Neutrophil (primary cell): ENCODE measurements around the gene FAM72D.
A peak's percentile ranks its signal among the peaks of the same experiment; 100 is the strongest.
"Not testable (repeated sequence)": the region's sequence is repeated elsewhere in the genome, so short reads cannot be mapped to it uniquely, and the experiment has no call there.

Experiments
- H3K27ac ChIP-seq: fragments of 200-600 bp; sonication (generic); 2 replicates; pipeline ENCODE4 v1.5.1; 2016; ENCODE audit warnings: mild to moderate bottlenecking, moderate library complexity
- H3K27me3 ChIP-seq: fragments of 200-600 bp; sonication (generic); 2 replicates; pipeline ENCODE4 v1.6.0; 2016; ENCODE audit warnings: mild to moderate bottlenecking
- H3K36me3 ChIP-seq: fragments of 200-600 bp; sonication (generic); 2 replicates; pipeline ENCODE4 v1.5.1; 2017
- H3K4me1 ChIP-seq, 2 experiments: fragments of 200-600 bp in 1 of 2; sonication (generic) in 1 of 2; 1 replicate in 1 of 2; 2 replicates in 1 of 2; pipeline versions ENCODE4 v1.5.1 to v1.6.1; 2013 to 2016; ENCODE audit warnings: low read depth in 1 of 2, low read length in 1 of 2, mild to moderate bottlenecking in 1 of 2, moderate library complexity in 1 of 2; ENCODE audit not compliant: control insufficient read depth in 1 of 2, insufficient read depth in 1 of 2
- H3K4me3 ChIP-seq, 2 experiments: fragments of 200-600 bp in 1 of 2; sonication (generic) in 1 of 2; 1 replicate in 1 of 2; 2 replicates in 1 of 2; pipeline ENCODE4 v1.5.1; 2013 to 2016; ENCODE audit warnings: low read depth in 1 of 2, low read length in 1 of 2, mild to moderate bottlenecking in 1 of 2, moderate library complexity in 1 of 2
- H3K9me3 ChIP-seq: fragments of 200-600 bp; sonication (generic); 2 replicates; pipeline ENCODE4 v1.5.1; 2016

The FAM72D gene

DNA sequence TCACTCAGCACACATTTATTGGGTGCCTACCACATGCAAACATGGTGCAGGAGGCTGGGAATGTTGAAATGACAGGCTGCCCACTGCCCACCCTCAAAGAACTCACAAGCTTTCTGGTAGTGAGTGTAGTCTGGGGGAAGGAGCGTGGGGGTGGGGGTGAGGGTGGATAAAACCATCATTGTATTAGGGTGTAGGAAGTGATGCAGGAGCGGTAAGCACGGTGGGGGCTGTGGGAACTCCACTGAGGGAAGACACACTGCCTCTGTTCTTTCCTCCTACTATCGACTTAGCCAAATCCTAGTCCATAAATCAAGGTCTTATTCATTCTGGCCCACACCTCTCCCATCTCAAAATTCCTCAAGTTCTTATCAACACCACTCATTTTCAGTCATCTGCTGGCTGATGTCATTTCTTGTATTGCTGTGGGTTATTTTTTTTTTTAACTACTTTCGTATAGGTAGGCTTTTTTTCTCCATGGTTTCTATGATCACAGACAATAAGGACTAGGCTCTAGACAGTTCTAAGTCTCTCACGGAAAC is 21.7 kb upstream of the FAM72D start:
- H3K4me1 ChIP-seq, H3K36me3 ChIP-seq, H3K27ac ChIP-seq, H3K4me3 ChIP-seq, H3K27me3 ChIP-seq, H3K9me3 ChIP-seq: not testable (repeated sequence)

DNA sequence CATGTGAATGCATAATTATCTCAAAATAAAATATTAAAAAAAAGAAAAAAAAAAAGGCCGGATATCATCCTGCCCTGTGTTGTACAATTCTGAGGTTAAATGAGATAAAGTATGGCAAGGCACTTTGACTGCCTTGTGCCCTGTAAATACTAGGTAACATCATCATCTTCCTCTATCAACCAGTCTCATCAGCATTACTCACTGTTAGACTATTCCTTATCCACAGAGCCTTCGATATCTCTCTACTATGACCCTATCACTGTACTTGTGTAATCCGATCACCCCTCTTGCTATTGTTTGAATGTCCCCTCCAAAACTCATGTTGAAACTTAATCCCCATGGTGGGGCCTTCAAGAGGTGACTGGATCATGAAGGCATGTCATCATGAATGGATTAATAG is 18.9 kb upstream of the FAM72D start:
- not testable (repeated sequence) for H3K27me3 ChIP-seq, H3K36me3 ChIP-seq, H3K4me3 ChIP-seq, H3K27ac ChIP-seq, H3K4me1 ChIP-seq, H3K9me3 ChIP-seq

DNA sequence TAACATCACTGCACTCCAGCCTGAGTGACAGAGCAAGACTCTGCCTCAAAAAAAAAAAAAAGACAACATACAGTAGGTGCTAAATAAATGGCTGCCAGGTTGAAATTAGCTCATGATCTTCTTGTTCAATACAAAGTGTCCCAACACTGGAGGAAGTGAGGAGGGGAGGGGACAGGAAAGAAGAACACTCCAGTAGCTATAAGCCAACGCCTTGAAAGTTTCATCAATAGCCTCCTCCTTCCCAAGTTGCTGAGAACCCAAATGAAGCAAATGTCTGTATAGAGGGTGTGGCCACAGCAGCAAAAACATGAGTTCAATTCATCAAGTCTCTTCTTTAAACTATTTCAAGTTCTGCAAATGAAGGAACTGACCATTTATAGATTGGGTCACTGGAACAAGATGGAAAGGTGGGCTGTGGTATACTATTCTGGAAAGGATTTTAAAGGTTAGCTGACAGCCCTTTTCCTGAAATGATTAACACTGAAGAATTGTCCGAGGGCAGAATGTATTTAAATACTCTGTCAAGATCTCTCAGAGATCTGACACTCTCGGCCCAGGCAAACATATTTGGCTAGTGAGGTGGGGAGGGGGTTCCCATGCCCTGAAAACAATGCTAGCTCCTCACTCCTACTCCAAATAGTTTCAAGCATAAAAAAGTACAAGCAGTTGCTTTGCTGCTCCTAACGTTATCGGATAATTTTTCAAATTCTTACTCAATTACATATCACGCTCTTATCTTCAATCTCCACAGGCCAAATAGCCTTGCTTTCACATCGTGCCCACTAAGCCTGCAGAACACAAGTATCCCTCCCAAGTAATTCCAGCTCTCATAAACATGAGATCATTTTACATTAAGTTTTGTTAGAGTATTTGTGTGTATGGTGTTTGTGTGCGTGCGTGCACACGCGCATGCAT is 17.6 kb upstream of the FAM72D start:
- H3K27me3 ChIP-seq, H3K4me3 ChIP-seq, H3K27ac ChIP-seq, H3K9me3 ChIP-seq, H3K36me3 ChIP-seq, H3K4me1 ChIP-seq: not testable (repeated sequence)

- not testable (repeated sequence) for H3K36me3 ChIP-seq, H3K27ac ChIP-seq, H3K4me1 ChIP-seq, H3K4me3 ChIP-seq, H3K9me3 ChIP-seq, H3K27me3 ChIP-seq
These were observed 16.9 kb upstream of the FAM72D start for GRCh38 chr1:145078787-145079370.

DNA sequence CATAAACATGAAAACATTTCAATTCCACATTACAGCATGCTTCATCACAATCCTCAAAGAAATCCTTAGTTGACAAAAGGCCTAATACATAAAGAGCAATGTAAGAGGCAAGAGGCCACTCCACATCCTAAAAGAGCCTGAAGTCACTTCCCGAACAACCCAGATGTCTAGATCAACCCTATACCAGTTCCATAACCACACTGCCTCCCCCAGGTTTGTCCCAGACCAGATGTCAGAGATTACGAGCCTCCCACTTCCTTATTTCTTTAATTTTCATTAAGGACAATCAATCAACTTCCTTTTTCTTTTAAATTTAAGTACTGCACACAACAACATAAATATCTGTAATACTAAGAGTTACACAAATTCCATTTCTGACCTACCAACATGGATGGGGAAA is 16.0 kb upstream of the FAM72D start:
- not testable (repeated sequence) for H3K9me3 ChIP-seq, H3K4me1 ChIP-seq, H3K27me3 ChIP-seq, H3K27ac ChIP-seq, H3K4me3 ChIP-seq, H3K36me3 ChIP-seq

DNA sequence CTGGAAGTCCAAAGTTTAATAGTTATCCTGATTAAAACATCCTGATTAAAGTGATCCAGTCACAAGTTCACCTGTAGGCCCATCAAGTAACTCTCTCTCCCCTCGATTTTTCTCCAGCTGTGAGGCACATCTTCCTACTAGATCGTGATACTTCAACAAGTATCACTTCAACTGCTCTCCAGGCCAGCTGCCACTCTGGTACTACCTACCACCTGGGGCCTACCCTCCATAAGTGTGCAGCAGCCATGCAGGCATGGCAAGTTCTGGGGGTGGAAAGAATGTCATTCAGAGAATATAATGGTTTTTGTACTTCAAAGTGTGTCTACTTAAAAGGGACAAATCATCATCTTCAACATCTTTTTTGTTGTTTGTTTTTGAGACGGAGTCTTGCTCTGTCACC is 15.6 kb upstream of the FAM72D start:
- H3K4me3 ChIP-seq, H3K4me1 ChIP-seq: not testable (repeated sequence)

DNA sequence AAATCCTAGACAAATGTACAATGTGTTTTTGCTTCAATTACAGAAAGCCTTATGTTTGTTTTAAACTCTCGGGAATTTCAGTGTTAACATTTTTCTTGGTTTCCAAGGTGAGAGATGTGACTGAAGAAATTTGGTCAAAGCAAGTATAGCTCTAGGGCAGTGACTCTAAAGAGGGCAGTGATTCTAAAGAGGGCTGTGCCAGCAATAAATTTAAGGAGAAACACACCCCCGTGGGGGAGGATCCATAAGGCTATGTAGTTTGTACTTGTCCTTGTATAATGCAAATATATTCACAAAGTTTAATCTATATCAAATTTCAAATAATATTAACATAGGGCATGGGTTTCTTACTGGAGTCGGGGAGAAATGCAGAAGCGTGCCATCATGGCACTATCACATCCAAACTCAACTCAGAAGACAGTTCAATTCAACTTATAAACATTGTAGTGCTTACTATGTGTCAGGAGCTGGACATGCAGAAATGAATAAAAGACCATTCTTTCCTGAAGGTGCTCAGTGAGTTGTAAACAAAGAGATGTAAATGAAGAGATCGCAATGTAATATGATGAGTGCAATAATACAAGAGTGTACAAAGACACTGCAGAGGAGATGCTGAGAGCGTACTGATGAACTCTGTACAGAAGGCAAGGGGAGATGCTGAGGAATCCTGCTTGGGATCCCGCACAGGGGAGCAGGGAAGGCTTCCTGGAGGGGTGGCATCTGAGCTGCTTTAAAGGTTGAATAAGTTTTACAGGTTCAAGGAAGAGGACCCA is 13.1 kb upstream of the FAM72D start:
- not testable (repeated sequence) for H3K9me3 ChIP-seq, H3K36me3 ChIP-seq, H3K4me3 ChIP-seq, H3K4me1 ChIP-seq, H3K27me3 ChIP-seq
- peak overlapping the region; percentile 46 for H3K27ac ChIP-seq

More for the DNA sequence above, 15.6 kb upstream of the FAM72D start:
- H3K36me3 ChIP-seq, H3K27ac ChIP-seq, H3K9me3 ChIP-seq, H3K27me3 ChIP-seq: not testable (repeated sequence)

DNA sequence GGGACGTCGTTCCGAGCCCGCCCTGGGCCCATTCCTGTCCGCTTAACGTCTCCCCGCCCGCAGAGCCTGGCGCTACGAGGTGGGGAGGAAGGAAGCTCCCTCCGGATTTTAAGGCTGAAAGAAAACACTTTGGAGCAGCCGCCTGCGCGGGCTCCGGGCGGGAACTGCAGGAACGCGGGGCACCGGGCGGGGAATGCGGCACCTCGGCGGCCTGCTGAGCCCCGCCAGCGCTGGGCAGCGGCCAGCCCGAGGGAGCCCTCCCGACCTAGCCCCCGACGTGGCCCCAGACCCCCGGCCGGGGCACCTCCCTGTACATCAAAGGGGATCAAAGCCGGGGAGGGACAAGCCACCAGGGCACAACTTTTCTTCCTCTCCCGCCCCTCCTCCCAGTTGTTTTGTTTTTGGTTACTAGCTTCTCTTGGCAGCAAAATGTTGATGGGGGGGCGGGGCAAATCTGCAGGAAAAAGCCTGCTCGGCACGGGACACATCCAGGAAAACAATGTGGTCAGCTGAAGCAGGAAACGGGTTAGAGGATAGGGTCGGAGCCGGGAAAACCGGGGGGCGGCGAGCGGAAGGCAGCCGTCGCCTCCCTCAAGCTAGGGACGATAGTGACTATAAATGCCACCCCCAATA is 2.1 kb upstream of the FAM72D start:
- not testable (repeated sequence) for H3K4me1 ChIP-seq, H3K36me3 ChIP-seq, H3K27ac ChIP-seq, H3K27me3 ChIP-seq, H3K9me3 ChIP-seq
- peak overlapping the region; percentile 46 to 54 for H3K4me3 ChIP-seq

DNA sequence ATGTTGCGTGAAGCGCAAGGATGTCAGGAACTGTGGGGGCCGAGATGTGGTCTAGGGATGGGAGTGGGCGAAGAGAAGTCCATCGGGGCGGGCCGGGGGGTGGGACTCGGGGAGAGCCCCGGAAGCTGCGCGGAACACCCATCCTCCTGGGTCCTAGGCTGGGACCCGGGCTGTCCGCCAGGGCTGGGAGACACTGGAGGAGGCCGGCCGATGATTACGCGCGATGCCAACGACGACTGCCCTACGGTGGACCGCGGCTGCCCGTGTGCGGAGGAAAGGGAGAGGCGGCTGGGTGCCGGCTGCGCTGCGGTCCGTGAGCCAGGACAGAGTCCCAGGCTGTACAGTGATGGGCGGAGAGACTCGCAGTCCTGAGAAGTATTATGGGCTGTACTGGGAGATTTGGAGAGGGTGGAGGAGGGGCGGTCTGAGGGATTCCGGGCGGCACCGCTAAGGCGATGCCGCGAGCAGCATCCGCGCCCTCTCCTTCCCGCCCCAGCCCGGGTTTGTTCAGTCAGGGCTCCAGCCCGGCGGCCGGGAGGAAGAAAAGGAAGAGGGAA is 1.0 kb upstream of the FAM72D start:
- H3K27ac ChIP-seq, H3K4me1 ChIP-seq, H3K9me3 ChIP-seq, H3K27me3 ChIP-seq, H3K36me3 ChIP-seq: not testable (repeated sequence)
- peak overlapping the region; percentile 47 to 57 for H3K4me3 ChIP-seq

DNA sequence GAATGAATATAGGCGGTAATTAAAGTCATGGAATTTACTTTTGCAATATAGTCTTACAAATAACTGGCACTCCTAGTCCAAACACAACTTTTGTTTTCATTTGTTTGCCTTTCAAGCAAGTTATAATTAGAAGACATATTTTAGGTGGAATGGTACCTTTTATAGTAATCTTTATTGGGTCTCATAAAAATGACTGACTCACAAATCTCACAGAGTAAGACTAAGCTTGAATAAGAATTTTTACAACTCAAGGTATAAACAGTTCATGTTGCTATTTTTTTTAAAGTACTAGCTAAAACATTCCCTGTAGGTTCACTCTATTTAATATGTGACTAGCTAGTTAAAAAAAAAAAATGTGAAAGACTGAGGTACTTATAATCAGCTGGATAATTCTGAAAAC is 6.0 kb downstream of the FAM72D start:
- H3K9me3 ChIP-seq, H3K27me3 ChIP-seq, H3K27ac ChIP-seq, H3K4me1 ChIP-seq, H3K36me3 ChIP-seq, H3K4me3 ChIP-seq: not testable (repeated sequence)

- not testable (repeated sequence) for H3K27me3 ChIP-seq, H3K4me3 ChIP-seq, H3K4me1 ChIP-seq
These were observed 7.5 kb downstream of the FAM72D start for GRCh38 chr1:145103294-145103693.

DNA sequence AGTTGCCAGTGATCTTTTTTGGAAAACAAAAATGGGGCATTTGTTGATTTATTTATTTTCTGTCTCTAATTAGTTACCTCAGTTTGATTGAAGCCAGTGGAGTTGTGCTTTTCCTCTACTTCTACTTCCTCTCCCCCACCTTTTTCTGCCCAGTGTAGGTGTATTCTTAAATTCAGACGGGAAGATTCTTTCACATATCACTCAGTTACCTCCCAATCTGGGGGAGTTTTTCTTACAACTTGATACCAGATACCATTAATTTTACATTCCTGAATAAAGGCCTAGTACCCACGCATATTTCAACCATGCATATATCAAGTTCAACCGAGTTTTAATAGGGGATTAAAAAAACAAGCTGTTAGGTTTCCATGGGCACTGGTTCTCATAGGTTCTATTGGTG is 15.9 kb downstream of the FAM72D start:
- not testable (repeated sequence) for H3K27ac ChIP-seq, H3K4me3 ChIP-seq, H3K4me1 ChIP-seq, H3K27me3 ChIP-seq, H3K9me3 ChIP-seq, H3K36me3 ChIP-seq

More at GRCh38 chr1:145103294-145103693, 7.5 kb downstream of the FAM72D start:
- not testable (repeated sequence) for H3K9me3 ChIP-seq, H3K36me3 ChIP-seq, H3K27ac ChIP-seq

- H3K27me3 ChIP-seq, H3K27ac ChIP-seq, H3K4me3 ChIP-seq, H3K9me3 ChIP-seq, H3K36me3 ChIP-seq, H3K4me1 ChIP-seq: not testable (repeated sequence)
These were observed 16.9 kb downstream of the FAM72D start for GRCh38 chr1:145112703-145113102.
